K562 (cell line): ENCODE results near the gene OPCML. TPM values are rescaled to one million over a fixed set of nuclear protein-coding genes. Genes with fewer than 3 reads are reported as not detected.

Experiments used
- ATAC-seq: fragments of 200-7000 bp; cut with Tn5 transposase; 3 replicates; pipeline ENCODE4 v1.9.1; 2020; ENCODE audit warnings: moderate library complexity
- BruUV-seq: library from RNA; stranded (reverse); fragments of 400-500 nt; replicated peaks from 2 replicates; lab custom pipeline; 2021; lab: Mats Ljungman, UMichigan
- CTCF ChIA-PET: fragments of 300-600 bp; formaldehyde crosslinking; extraction: SDS; loops from one replicate; lab custom pipeline; 2021; ENCODE audit warnings: low intra/inter-chr PET ratio; lab: Yijun Ruan, JAX
- POLR2A ChIA-PET: fragments of 300-600, 350-650 bp; sonication (Branson Sonifier 250); formaldehyde crosslinking; extraction: SDS; loops from one replicate; lab custom pipeline; 2021; ENCODE audit warnings: antibody characterized with exemption, inconsistent platforms; lab: Yijun Ruan, JAX
- DNase-seq, 4 experiments: peaks; one replicate each; pipeline versions ENCODE4 v3.0.0 to v3.0.0-alpha.2; 2011 to 2018; ENCODE audit warnings: low spot score in 3 of 4, mixed read lengths in 3 of 4; ENCODE audit errors: extremely low read depth in 1 of 4
- FAIRE-seq: peaks from 2 replicates; lab custom pipeline; 2011; peaks lifted over from hg19 to GRCh38; lab: Jason Lieb, UNC
- H2AFZ ChIP-seq: 2 replicates; pipeline ENCODE4 v1.6.0; 2011; ENCODE audit warnings: low read depth, low read length, control low read depth, inconsistent platforms
- H3K27ac ChIP-seq: fragments of 200-600 bp; 3 replicates; pipeline ENCODE4 v1.8.0; 2011; ENCODE audit warnings: low read depth, mild to moderate bottlenecking, control low read depth, inconsistent platforms, low read length, moderate library complexity, mixed read lengths; ENCODE audit errors: extremely low read depth
- H3K27me3 ChIP-seq, 2 experiments: fragments of 300-600 bp in 1 of 2; 2 replicates in 1 of 2; 3 replicates in 1 of 2; pipeline versions ENCODE4 v1.6.0 to v1.8.0; 2011; ENCODE audit warnings: inconsistent platforms in 2 of 2, low read length in 2 of 2, mild to moderate bottlenecking in 1 of 2, mixed read lengths in 1 of 2, moderate library complexity in 1 of 2; ENCODE audit not compliant: control insufficient read depth in 2 of 2, insufficient read depth in 2 of 2
- H3K36me3 ChIP-seq: fragments of 300-600 bp; 3 replicates; pipeline ENCODE4 v1.8.0; 2011; ENCODE audit warnings: mild to moderate bottlenecking, low read length, inconsistent platforms; ENCODE audit not compliant: control insufficient read depth, insufficient read depth
- H3K4me1 ChIP-seq, 2 experiments: fragments of 200-600 bp in 1 of 2; replicated peaks in 1 of 2; 2 replicates in 1 of 2; 3 replicates in 1 of 2; pipeline versions ENCODE4 v1.5.1 to v1.8.0; 2011; ENCODE audit warnings: inconsistent platforms in 2 of 2, low read length in 2 of 2, mild to moderate bottlenecking in 1 of 2, mixed read lengths in 1 of 2, moderate library complexity in 1 of 2; ENCODE audit not compliant: control insufficient read depth in 2 of 2, insufficient read depth in 2 of 2
- H3K4me2 ChIP-seq: 2 replicates; pipeline ENCODE4 v1.6.1; 2011; ENCODE audit warnings: low read length, control low read depth, inconsistent platforms, mixed read lengths; ENCODE audit not compliant: insufficient read depth
- H3K4me3 ChIP-seq: fragments of 200-600 bp; sonication (generic), shearing (Covaris generic); 2 replicates; pipeline ENCODE4 v1.5.1; 2016; ENCODE audit warnings: control low read depth, inconsistent platforms
- H3K79me2 ChIP-seq: fragments of 200-600 bp; 3 replicates; pipeline ENCODE4 v1.8.0; 2011; ENCODE audit warnings: low read length, inconsistent platforms; ENCODE audit not compliant: control insufficient read depth, insufficient read depth
- H3K9ac ChIP-seq, 2 experiments: 2 replicates each; pipeline versions ENCODE4 v1.6.0 to v1.6.1; 2011; ENCODE audit warnings: low read depth in 2 of 2, low read length in 2 of 2, control low read depth in 1 of 2, inconsistent platforms in 1 of 2, mild to moderate bottlenecking in 1 of 2, mixed read lengths in 1 of 2; ENCODE audit not compliant: insufficient read depth in 1 of 2
- H3K9me1 ChIP-seq: one replicate; pipeline ENCODE4 v1.6.0; 2011; ENCODE audit warnings: inconsistent platforms, mild to moderate bottlenecking, low read length, moderate library complexity; ENCODE audit not compliant: control insufficient read depth, insufficient read depth
- H3K9me3 ChIP-seq: replicated peaks from 2 replicates; pipeline ENCODE4 v1.5.1; 2011; ENCODE audit warnings: low read depth, low read length, inconsistent platforms; ENCODE audit not compliant: control insufficient read depth, insufficient read depth
- H4K20me1 ChIP-seq: replicated peaks from 2 replicates; pipeline ENCODE4 v1.6.1; 2011; ENCODE audit warnings: low read length, inconsistent platforms, mixed read lengths; ENCODE audit not compliant: control insufficient read depth, insufficient read depth
- ADNP ChIP-seq: fragments of 200-800 bp; sonication (Bioruptor generic); IDR thresholded peaks from 2 replicates; pipeline ENCODE4 v1.6.1; 2016; ENCODE audit warnings: missing genetic modification characterization, missing compliant biosample characterization
- CHD4 ChIP-seq: fragments of 200-600 bp; sonication (generic); IDR thresholded peaks from 3 replicates; pipeline ENCODE4 v1.6.1; 2012; ENCODE audit warnings: low read depth, mild to moderate bottlenecking, mixed read lengths, low read length, inconsistent platforms; ENCODE audit not compliant: insufficient read depth, insufficient replicate concordance, poor library complexity, severe bottlenecking
- ELF1 ChIP-seq: fragments of 200-800 bp; sonication (Bioruptor generic); IDR thresholded peaks from 2 replicates; pipeline ENCODE4 v1.6.1; 2016; ENCODE audit warnings: missing genetic modification characterization, missing compliant biosample characterization
- FOXJ2 ChIP-seq: fragments of 200-800 bp; sonication (Bioruptor generic); IDR thresholded peaks from 2 replicates; pipeline ENCODE4 v1.6.1; 2016; ENCODE audit warnings: missing genetic modification characterization, missing compliant biosample characterization
- GATA2 ChIP-seq: sonication (generic); formaldehyde crosslinking; IDR thresholded peaks from 2 replicates; pipeline ENCODE4 v1.4.0; 2020; ENCODE audit warnings: mild to moderate bottlenecking, missing genetic modification reagents
- HES1 ChIP-seq: fragments of 450-650 bp; IDR thresholded peaks from 2 replicates; pipeline ENCODE4 v1.6.1; 2016; ENCODE audit warnings: low read depth, mild to moderate bottlenecking, moderate library complexity
- IFI16 ChIP-seq: fragments of 250-450 bp; sonication (Bioruptor Pico); IDR thresholded peaks from 2 replicates; pipeline ENCODE4 v2.1.2; 2022; ENCODE audit warnings: mild to moderate bottlenecking, inconsistent platforms
- KDM2B ChIP-seq: fragments of 250-450 bp; sonication (Bioruptor Pico); IDR thresholded peaks from 2 replicates; pipeline ENCODE4 v1.8.0; 2021; ENCODE audit warnings: mild to moderate bottlenecking, moderate library complexity
- NR2C1 ChIP-seq, 2 experiments: fragments of 450-650 bp; IDR thresholded peaks; 2 replicates each; pipeline ENCODE4 v1.6.1; 2017; ENCODE audit warnings: mild to moderate bottlenecking in 2 of 2, antibody characterized with exemption in 1 of 2, inconsistent platforms in 1 of 2, missing compliant biosample characterization in 1 of 2, missing genetic modification characterization in 1 of 2
- RAD21 ChIP-seq, 2 experiments: fragments of 250-450 bp in 1 of 2; fragments of 450-650 bp in 1 of 2; sonication (Bioruptor Pico) in 1 of 2; formaldehyde crosslinking in 1 of 2; IDR thresholded peaks in 1 of 2; conservative IDR thresholded peaks in 1 of 2; 2 replicates each; pipeline versions ENCODE4 v1.4.0 to v1.8.0; 2020 to 2022; ENCODE audit warnings: mild to moderate bottlenecking in 2 of 2, moderate library complexity in 1 of 2
- RNF219 ChIP-seq: fragments of 250-450 bp; sonication (Bioruptor Pico); IDR thresholded peaks from 2 replicates; pipeline ENCODE4 v1.5.0; 2022; ENCODE audit warnings: mild to moderate bottlenecking
- SFPQ ChIP-seq: fragments of 200-400 bp; formaldehyde crosslinking; IDR thresholded peaks from 2 replicates; pipeline ENCODE4 v1.6.1; 2017; ENCODE audit warnings: mild to moderate bottlenecking, low read depth, low read length, moderate library complexity
- ZC3H11A ChIP-seq: IDR thresholded peaks from 2 replicates; pipeline ENCODE4 v1.6.1; 2012; ENCODE audit warnings: low read depth, low read length, improper control_type of control experiment
- ZNF717 ChIP-seq: fragments of 250-450 bp; sonication (Bioruptor Pico); IDR thresholded peaks from 2 replicates; pipeline ENCODE4 v1.5.0; 2021
- WGBS: fragments of 100-300 bp; shearing (Covaris generic); methylation state at CpG from one replicate; pipeline ENCODE4 v1.1.6; 2016; ENCODE audit warnings: low coverage, mixed read lengths; ENCODE audit not compliant: insufficient coverage; ENCODE audit errors: missing lambda C conversion rate; 5-methylcytosine and 5-hydroxymethylcytosine counted together
- in situ Hi-C: fragments of 300-500 bp; cut with MboI; formaldehyde crosslinking; loops from 4 replicates; pipeline ENCODE4 v1.15.0; 2018; ENCODE audit warnings: inconsistent platforms, mixed read lengths
- intact Hi-C: fragments of 100-400 bp; cut with micrococcal nuclease; formaldehyde crosslinking; loops from 2 replicates; pipeline ENCODE4 v1.14.2; 2022
- polyA plus RNA-seq, 8 experiments: library from polyadenylated mRNA; depleted of rRNA in 4 of 8; stranded (reverse) in 5 of 8; unstranded in 3 of 8; fragments of >200 nt; fragmentation: Nextera tagmentation in 2 of 8; fragmentation: Illumina TruSeq in 1 of 8; extraction: Ambion mirVana in 2 of 8; extraction: Trizol in 1 of 8; gene quantifications; 2 replicates each; pipeline versions ENCODE4 v1.2.1 to v1.2.3, GENCODE V29; 2011 to 2014; ENCODE audit warnings: inconsistent platforms in 1 of 8, missing spikeins in 1 of 8
- total RNA-seq, 7 experiments: library from RNA; depleted of rRNA in 6 of 7; stranded (reverse); fragments of >200 nt in 6 of 7; fragmentation: Illumina TruSeq in 2 of 7; extraction: Trizol in 2 of 7; gene quantifications; 2 replicates each; pipeline versions ENCODE4 v1.2.1 to v1.2.3, GENCODE V29; 2011 to 2021; ENCODE audit warnings: low replicate concordance in 1 of 7

Gene OPCML
- total and polyA plus RNA-seq, 9 of the 15 experiments (the other 6 are each of a cell fraction or from before 2014, with no cell fraction given): not detected

- intact Hi-C loops (no loop called here), in situ Hi-C loops (no loop called here)
- CTCF ChIA-PET: no interaction called here
- H3K4me2 ChIP-seq: no peak overlapping the region
- H3K4me3 ChIP-seq: no peak overlapping the region
- H3K9me1 ChIP-seq: no peaks in the 10 kb centered on the region
- H3K79me2 ChIP-seq: no peaks in the 10 kb centered on the region
- no peak overlapping the region for H3K27ac ChIP-seq
- 1% methylated on average over 16 of the region's 17 CpGs for WGBS
- H3K27me3 ChIP-seq: no peaks in the 10 kb centered on the region
- TF ChIP-seq RAD21 (CRISPR knock-in tag; conservative IDR thresholded peaks at IDR 0.05 in 1 of 2, IDR thresholded peaks at IDR 0.05 in 1 of 2) (no peak), HES1 (no peak), CHD4 (no peak), ELF1 (tag) (no peak), IFI16 (CRISPR knock-in tag) (no peak), RNF219 (CRISPR knock-in tag) (no peak), ZNF717 (CRISPR knock-in tag) (no peak), ZC3H11A (no peak), NR2C1 (IDR thresholded peaks at IDR 0.05) (no peak), NR2C1 (tag; IDR thresholded peaks at IDR 0.05) (no peak), SFPQ (no peak), GATA2 (no peak), FOXJ2 (tag) (no peak), ADNP (no peak), KDM2B (CRISPR knock-in tag) (no peak)
- POLR2A ChIA-PET: interaction anchor here (0.6 kb wide), 1 partner anchor 1682 kb away, joined by 3 read pairs; no protein-coding TSS in a partner anchor
- no TSS peak for BruUV-seq
- H2AFZ ChIP-seq: no peak overlapping the region
- no peak for FAIRE-seq
- no peaks in the 10 kb centered on the region for H3K9me3 ChIP-seq
- H3K36me3 ChIP-seq: no peaks in the 10 kb centered on the region
- no peaks in the 10 kb centered on the region for H4K20me1 ChIP-seq
- H3K4me1 ChIP-seq: no peaks in the 10 kb centered on the region
- no peak for DNase-seq
- ATAC-seq: no peak
- H3K9ac ChIP-seq: no peak overlapping the region
These were observed 325.8 kb downstream of the OPCML start for GRCh38 chr11:133206313-133207005.
